HG03045 (cell line): ENCODE results near the gene M1AP.
A peak's percentile ranks its signal among the peaks of the same experiment; 100 is the strongest.

ENCODE experiments used
- ATAC-seq: cut with Tn5 transposase; IDR thresholded peaks from one replicate; pipeline ENCODE4 v1.9.1; 2021; ENCODE audit warnings: mild to moderate bottlenecking, moderate library complexity; ENCODE audit not compliant: unreplicated experiment

The M1AP gene

DNA sequence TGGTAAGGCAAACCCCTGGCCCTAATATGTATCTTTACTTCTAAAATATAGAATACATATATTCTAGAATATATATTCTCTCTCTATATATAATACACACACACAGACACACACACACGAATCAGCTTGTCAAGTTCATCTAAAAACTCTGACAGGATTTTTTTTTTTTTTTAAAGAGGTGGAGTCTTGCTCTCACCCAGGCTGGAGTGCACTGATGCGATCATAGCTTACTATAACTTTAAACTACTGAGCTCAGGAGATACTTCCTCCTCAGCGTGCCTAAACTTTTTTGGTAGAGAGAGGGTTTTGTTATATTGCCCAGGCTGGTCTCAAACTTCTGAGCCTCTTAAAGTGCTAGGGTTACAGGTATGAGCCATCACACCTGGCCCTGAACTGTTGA lies 48.5 kb downstream of the M1AP start:
- no peak for ATAC-seq

DNA sequence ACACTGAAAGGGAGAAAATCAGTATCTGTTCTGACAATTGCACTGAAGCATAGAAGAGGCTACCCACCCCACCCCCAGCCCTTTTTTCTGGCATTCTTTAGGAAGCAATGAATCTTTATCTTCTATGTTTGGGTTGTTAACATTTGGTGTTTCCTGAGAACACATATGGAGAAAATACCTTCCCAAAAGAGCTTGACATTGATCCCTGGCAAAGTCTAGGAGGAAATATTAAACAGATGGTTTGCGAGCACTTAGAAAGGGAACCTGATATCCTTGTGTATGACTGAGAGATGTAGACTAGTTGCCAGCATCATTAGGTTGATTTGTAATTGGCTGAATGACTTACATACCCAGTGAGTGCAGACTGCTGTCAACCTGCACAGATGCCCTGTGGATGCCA lies 50.7 kb downstream of the M1AP start:
- no peak for ATAC-seq

GRCh38 chr2:74596584-74596983 lies 51.5 kb downstream of the M1AP start:
- no peak for ATAC-seq

DNA sequence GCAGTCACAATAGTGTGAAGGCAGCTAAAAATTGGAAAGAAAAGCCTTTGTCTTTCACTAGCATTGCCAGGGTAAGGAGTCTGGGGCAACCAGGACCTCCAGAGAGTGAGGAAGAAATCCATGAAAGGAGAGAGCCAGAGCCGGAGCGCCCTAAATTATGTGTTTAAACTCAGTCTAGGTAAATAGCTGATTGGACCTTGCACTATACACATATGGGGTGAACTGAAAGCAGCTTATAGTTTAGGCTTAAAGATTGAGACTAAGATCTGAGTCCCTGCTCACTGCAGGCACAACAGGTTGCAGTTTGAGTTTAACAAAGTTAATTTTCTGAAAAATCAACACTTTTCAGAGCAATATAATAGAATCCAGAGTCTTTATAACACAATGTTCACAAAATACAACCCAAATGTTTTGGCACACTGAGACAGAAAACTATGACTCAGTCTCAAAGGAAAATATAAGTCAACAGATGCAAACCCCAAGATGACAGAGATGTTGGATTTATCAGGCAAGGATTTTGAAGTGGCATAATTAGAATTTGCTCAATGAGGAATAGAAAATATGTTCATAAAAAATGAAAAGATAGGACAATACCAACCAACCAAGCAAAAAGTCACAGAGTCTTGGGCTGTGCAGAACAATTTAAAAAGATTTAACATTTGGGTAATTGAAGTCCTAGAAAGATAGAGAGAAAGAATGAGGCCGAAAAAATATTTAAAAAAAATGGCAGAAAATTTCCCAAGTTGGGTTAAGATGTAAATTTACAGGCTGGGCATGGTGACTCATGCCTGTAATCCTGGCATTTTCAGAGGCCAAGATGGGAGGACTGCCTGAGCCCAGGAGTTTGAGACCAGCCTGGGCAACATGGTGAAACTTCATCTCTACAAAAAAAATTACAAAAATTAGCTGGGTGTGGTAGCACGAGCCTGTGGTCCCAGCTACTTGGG lies 54.0 kb downstream of the M1AP start:
- ATAC-seq, result no peak

GRCh38 chr2:74588664-74589063 lies 59.5 kb downstream of the M1AP start:
- no peak for ATAC-seq

DNA sequence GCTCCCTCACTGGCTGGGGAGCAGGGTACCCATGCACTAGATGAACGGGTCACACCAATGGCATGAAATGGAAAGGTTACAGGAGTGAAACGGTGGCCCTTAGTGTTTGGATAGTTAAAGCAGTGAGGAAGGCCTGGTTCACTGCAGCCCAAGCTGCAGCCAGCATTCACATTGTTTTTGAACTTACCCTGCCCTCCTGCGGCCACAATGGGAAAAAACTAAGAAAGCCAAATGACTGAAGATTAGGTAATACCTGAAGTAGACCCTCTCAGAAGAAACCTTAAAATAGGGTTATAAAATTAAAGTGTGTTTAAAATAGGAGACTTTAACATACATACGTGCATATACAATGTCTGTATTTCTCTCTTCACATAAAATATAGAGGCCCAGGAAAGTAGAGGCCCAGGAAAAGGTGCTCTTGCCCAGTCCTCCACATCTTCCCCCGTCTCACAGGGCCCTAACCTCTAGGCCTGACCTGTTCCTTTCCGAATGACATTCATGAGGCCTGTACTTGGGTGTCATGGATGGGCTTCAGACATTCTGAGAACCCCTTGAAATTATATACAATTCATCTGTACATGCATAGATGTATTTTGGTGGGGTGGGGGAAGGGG lies 60.4 kb downstream of the M1AP start:
- ATAC-seq, result peak; percentile 51

DNA sequence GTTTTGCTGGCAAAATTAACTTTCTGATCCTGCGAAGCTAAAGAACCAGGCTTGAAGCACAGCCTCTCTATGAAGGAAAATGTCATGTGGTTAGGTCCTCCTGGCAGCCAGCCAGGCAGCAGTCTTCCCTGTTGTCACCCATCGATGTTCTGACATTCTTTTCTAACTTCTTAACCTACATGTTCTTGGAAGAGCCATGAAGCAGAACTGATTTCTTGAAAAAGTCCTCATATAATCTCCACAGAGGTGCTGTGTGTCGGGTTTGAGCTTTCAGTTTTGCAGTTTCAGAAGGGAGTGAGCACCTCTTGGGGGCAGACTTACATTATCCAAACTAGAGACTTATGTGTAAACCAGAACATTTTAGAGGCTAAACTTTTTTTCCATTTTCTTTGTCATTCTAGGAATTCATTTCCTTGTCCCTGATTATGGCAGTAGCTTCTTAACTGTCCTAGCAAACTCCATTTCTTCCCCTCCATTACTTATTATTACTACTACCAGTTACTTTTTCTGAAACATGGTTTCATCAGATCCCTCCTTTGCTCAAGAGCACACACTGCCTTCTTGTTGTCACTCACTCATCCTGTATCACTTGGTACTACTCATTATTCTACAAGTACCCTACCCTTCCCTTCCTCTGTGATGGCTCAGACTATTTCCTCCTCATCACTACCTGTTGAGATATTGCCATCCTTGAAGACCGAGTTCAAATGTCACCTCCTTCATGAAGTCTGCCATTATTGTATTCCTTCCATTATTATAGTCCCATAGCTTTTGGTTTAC lies 62.5 kb downstream of the M1AP start:
- ATAC-seq, result peak; percentile 44

DNA sequence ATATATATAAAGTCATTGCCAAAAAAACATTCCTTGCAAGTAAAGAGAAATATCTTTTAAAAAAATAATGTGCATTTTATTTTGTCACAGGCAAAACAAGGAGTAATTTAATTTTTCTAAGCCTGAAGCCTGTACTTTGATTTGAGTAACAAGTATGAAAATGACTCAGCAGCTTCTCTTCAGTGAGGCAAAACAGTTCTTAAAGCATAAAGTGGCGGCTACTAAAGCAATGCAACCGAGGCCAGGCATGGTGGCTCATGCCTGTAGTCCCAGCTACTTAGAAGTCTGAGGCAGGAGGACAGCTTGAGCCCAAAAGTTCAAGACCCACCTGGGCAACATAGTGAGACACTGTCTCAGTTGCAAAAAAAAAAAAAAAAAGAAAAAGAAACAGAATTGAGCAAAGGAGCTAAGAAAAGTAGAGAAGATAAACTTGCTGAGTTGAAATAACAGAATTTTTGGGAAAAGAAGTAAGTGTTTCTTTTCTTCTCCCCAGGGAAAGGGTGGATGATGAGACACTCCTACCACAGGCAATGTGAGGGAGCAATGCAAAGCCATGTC lies 64.0 kb downstream of the M1AP start:
- peak; percentile 58 for ATAC-seq

DNA sequence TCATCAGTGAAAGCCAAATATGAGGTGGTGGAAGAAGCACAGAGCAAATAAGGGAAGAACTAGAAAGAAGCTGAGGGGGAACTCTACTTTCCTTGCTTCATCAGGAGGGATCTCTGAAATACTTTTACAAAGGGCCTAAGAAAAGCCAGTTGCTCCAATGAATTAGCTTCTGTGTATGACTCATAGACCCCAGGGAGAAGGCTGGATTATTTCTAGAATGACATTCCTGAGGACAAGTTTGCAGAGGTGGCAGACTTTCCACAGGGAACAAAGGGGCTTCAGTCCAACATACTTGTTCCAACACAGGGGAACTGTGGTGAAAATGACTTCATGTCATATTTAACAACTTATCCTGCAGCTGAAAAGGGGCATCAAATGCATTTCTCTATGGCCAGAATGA lies 64.6 kb downstream of the M1AP start:
- no peak for ATAC-seq

- ATAC-seq, result no peak
Measured at GRCh38 chr2:74582184-74582583, 65.9 kb downstream of the M1AP start.

DNA sequence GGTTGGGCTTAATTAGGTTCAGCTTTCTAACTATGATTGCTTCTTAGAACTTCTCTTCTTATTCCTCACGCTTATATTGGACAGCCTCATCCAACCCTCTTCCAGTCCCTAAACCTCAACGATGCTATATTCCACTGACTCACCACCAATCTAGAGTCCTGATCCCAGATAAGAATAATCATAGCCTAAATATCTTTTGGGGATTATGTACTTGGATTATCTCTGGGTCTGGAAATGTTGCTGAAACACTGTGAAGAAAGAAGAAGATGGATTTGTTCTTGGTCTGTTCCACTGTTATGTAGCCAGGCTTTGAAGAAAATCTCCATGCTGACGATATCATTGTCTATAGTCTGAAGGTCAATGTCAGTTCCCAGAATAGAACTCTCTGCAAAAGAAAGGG lies 66.7 kb downstream of the M1AP start:
- ATAC-seq, result no peak

- no peak for ATAC-seq
Measured at GRCh38 chr2:74578408-74578807, 69.7 kb downstream of the M1AP start.

GRCh38 chr2:74577448-74577847 lies 70.7 kb downstream of the M1AP start:
- ATAC-seq, result no peak

GRCh38 chr2:74576863-74577229 lies 71.3 kb downstream of the M1AP start:
- ATAC-seq, result no peak

DNA sequence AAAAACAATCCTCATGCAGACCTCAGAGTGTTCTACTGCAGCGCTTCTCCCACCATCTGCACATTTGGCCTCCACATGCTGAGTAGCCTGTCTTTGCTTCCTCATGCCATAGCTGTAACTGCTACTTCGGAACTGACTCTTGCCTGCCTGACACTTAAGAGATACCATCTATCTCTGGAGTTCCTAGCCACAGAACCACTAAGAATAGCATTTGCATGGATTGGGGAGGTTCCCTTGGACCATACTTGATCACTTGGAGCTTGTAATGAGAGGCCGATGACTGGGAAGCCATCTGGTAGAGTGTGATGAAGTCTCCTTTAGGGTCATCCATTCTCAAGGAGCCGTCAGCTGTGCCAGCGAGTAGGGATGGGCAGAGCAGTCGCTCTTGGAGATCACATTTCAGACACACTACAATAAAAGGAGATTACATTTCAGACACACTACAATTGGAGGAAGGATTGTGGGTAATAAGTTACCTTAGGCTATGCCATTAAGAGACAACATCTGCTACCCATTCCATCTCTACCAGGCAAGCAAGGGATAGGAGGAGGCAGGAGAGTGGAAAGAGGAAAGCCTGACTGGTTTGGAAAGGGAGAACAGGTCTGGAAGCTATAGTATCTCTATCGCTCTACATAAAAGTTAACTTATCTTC lies 71.8 kb downstream of the M1AP start:
- ATAC-seq, result no peak

DNA sequence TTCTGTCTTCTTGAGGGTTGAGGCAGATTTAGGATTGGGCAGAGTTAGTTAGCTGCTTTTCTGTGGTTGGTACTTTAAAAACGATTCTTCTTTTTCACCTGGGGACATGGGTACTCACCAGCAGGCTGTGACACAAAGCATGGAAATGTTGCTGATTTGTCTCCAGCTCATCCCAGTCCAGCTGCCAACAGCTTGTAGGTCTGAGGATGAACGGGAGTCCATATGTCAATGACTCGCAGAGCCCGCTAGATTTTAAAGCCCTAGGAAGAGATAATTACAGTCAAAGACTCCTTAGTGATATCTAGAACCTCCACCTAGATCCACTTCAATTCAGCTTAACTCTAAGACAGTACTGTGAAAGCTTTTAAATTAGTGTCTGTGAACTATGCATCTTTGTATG lies 72.8 kb downstream of the M1AP start:
- no peak for ATAC-seq

DNA sequence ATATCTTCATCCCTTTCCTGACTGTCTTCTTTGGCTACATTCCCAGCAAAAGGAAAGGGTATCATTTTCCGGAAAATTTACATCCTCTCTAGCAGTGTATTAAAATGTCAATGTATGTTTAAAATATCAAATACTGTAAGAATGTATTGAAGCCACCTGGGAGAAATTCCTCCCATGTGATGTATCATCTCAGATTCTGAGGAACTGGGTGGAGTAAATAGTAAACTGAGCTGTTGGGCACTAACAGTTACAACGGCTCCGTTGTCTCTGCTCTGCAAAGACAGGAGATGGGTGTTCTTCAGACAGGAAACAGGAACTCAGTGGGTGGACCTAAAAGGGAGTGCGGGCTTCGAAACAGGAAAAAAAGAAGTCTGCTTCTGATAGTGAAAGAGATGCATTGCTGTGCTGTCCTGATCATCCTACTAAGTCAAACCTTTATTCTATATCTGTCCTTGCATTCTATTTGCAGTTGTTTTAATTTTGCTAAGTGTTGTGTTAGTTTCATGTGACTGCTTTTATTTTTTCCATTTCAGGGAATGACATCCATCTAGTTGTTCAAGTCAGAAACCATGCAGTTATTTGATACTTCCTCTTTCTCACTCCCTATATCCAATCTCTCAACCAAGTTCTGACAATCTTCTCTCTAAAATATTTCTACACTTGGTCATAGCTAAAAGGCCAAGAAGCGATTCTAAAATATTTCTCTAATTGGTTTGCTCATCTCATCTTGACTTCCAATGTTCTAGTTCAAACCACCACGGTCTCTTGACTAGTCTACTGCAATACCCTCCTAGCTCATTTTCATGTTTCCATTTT lies 74.2 kb downstream of the M1AP start:
- ATAC-seq, result no peak

- ATAC-seq, result no peak
Measured at GRCh38 chr2:74572178-74572925, 75.8 kb downstream of the M1AP start.

- peak; percentile 60 for ATAC-seq
Measured at GRCh38 chr2:74571058-74571457, 77.1 kb downstream of the M1AP start.
